ENCODE results near the gene LPAR2. TPM values are rescaled to one million over a fixed set of nuclear protein-coding genes. Genes with fewer than 3 reads are reported as not detected.

Gene LPAR2
- total RNA-seq, 1 experiment from 2014 or later = 0.72 TPM

DNA sequence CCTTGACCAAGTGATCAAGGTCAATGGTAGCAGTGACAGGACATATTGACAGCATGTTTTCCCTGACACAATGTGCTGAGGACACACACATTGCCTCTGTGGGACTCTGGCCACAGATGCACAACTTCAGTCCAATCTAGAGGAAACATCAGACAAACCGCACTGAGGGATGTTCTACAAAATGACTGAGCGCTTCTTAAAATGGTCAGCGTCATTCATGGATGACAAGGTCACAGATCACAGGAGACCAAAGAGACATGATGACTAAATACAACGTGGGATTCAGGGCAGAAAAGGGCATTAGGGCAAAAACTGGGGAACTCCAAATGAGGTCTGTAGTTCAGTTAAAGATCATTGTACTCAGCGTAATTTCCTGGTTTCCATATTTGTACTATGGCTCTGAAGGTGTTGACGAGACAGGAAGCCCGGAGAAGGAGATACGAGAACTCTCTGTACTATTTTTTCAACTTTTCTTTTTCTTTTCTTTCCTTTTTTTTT, 30.2 kb downstream of the LPAR2 start:
- no peak for DNase-seq (ENCODE audit: low spot score)

DNA sequence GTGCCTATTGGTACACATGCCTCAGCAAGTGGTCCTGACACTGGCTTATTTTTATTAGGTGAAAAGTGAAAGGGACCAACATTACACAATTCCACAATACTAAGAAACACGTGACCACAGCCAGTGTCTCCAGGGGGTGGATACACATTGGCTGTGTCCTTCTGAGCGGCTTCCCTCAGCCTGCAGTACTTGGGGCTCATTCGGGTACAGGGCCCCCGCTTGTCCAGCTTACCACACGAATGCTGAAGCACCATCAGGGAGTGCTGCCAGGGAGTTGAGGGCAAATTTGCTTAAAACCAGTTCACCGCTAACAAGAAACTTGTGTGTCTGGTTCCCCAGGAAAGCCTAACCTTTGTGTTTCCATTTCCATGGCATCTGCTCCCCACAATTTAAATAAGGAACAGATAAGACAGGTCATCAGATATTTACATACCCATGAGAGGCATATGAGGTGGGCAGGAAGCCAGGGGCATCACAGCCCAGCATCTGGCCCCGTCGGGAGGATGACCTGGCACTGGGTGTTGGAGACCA, 32.8 kb downstream of the LPAR2 start:
- DNase-seq (ENCODE audit: low spot score) = peak; percentile 35

- DNase-seq (ENCODE audit: low spot score) = no peak
Measured at GRCh38 chr19:19594381-19594780, 33.6 kb downstream of the LPAR2 start.

DNA sequence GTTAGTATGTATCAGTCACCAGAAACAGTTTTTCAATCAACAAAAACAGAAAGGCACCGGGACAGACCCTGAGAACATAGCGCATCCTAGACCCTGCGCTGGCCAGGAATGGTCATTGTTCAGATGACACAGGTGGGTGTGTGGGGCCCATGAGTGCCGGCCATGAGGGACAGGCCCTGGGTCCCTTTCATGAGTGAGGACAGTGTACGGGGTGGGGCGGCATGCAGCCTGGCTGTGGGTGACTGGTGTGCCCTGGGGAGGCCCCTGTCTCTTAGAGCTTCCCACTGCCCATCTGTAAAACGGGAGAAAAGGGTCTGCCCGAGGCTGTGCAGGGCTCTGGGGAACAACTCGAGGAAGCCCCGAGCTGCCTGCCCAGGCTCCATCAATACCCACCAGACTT, 35.3 kb downstream of the LPAR2 start:
- DNase-seq (ENCODE audit: low spot score) = no peak

- peak; percentile 91 for DNase-seq (ENCODE audit: low spot score)
Measured at GRCh38 chr19:19591133-19591825, 36.7 kb downstream of the LPAR2 start.

DNA sequence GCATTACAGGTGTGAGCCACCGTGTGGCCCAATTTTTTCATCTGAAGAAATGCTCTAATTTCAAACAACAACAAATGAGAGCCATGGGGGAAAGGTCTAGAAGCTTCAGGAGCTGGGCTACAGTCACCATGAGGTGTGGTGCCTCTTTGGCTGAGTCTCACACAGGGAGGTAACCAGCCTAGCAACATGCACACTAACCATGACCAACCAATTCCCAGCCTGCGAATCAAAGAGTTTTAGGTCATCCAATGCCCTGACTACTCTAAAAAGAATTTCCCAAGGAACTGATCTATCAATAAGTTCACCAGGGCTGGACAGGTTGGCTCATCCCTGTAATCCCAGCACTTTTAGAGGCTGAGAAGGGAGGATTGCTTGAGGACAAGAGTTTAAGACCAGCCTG, 39.5 kb downstream of the LPAR2 start:
- no peak for DNase-seq (ENCODE audit: low spot score)

DNA sequence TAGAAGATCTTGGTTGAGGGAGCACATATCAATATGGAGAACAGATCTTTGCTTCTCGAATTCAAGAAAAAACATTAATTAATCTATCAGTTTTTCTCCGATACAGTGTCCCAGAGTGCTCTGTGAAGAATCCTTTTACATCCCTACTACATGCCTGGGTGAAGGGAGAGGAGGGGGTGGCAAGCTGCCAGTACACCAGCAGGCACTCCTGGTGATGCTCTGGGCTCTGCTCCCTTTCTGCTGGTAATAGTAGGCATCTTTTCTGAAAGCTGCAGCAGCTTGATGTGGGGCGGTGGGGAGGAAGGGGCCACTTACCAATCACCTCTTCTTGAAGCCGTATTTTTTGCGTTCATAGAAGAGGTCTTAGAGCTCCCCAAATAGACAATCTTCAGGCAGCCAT, 40.2 kb downstream of the LPAR2 start:
- no peak for DNase-seq (ENCODE audit: low spot score)

DNA sequence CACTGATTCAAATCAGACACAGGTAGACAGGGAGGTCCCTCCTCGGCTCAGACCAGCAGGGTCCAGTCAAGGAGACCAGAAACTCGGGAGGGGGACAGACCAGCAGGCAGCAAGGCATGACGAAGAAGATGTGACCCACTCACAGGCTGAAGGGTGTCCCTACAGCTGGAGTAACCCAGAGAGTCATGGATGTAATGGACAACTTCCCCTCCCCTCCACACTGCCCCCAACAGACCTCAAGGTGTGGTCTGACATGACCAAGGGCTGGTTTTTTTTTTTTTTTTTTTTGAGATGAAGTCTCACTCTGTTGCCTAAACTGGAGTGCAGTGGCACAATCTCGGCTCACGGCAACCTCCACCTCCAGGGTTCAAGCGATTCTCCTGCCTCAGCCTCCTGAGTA, 43.7 kb downstream of the LPAR2 start:
- no peak for DNase-seq (ENCODE audit: low spot score)

GRCh38 chr19:19582471-19582870, 45.5 kb downstream of the LPAR2 start:
- DNase-seq (ENCODE audit: low spot score) = no peak

DNA sequence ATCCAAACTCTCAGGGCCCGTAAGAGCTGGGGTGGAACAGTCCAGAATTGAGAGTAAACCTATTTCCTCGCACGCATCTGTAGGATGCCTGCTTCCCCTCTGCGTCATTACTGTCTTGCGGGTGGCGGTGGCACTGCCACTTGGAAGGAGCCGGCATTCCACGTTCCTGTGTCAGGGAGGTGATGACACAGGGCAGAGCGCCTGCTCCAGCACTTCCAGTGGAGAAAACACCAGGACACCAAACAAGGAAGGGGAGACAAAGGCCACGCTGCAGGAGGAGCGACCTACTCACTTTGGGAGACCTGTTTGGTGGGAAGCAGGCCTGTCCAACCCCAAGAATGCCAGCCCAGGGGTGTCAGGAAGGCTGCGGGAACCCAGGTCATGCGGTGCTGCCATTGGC, 46.6 kb downstream of the LPAR2 start:
- no peak for DNase-seq (ENCODE audit: low spot score)

GRCh38 chr19:19580418-19580817, 47.6 kb downstream of the LPAR2 start:
- no peak for DNase-seq (ENCODE audit: low spot score)

- no peak for DNase-seq (ENCODE audit: low spot score)
Measured at GRCh38 chr19:19579533-19580361, 48.3 kb downstream of the LPAR2 start.

GRCh38 chr19:19578252-19578651, 49.8 kb downstream of the LPAR2 start:
- DNase-seq (ENCODE audit: low spot score) = no peak

GRCh38 chr19:19575411-19575810, 52.6 kb downstream of the LPAR2 start:
- no peak for DNase-seq (ENCODE audit: low spot score)

Other genes with a start within 250 kb of the LPAR2 start
- 10.9 and 30.5 TPM in 2 replicates for gene GATAD2A, start 222.5 kb downstream of the LPAR2 start, total RNA-seq (2014; rRNA removed; shearing (Covaris generic))
- 0.54 and 1.3 TPM in 2 replicates for gene TSSK6, start 112.7 kb downstream of the LPAR2 start, total RNA-seq (2014; rRNA removed; shearing (Covaris generic))
- gene NDUFA13, start 112.0 kb downstream of the LPAR2 start, total RNA-seq (2014; rRNA removed; shearing (Covaris generic)) = 76.8 and 89.2 TPM in 2 replicates
- gene YJEFN3, start 99.3 kb downstream of the LPAR2 start, total RNA-seq (2014; rRNA removed; shearing (Covaris generic)) = 0.10 TPM in 1 of 2 replicates, not detected in the other
- 0.08 and 0.23 TPM in 2 replicates for gene CILP2, start 90.0 kb downstream of the LPAR2 start, total RNA-seq (2014; rRNA removed; shearing (Covaris generic))
- 0.10 TPM in 1 of 2 replicates, not detected in the other for gene PBX4, start 9.5 kb downstream of the LPAR2 start, total RNA-seq (2014; rRNA removed; shearing (Covaris generic))
- 4.0 and 4.4 TPM in 2 replicates for gene GMIP, start 15.4 kb upstream of the LPAR2 start, total RNA-seq (2014; rRNA removed; shearing (Covaris generic))
- gene ATP13A1, start 35.5 kb upstream of the LPAR2 start, total RNA-seq (2014; rRNA removed; shearing (Covaris generic)) = 39.6 and 49.4 TPM in 2 replicates
- gene ZNF101, start 40.6 kb upstream of the LPAR2 start, total RNA-seq (2014; rRNA removed; shearing (Covaris generic)) = 10.3 and 14.4 TPM in 2 replicates
- 3.0 and 3.2 TPM in 2 replicates for gene ZNF14, start 104.9 kb upstream of the LPAR2 start, total RNA-seq (2014; rRNA removed; shearing (Covaris generic))
- gene ZNF506, start 193.5 kb upstream of the LPAR2 start, total RNA-seq (2014; rRNA removed; shearing (Covaris generic)) = 15.1 and 18.1 TPM in 2 replicates
- gene ZNF253, start 237.7 kb upstream of the LPAR2 start, total RNA-seq (2014; rRNA removed; shearing (Covaris generic)) = 2.6 and 5.7 TPM in 2 replicates

Data from H4 (cell line).